ENCODE measurements around the gene GAD1.

GAD1 gene

DNA sequence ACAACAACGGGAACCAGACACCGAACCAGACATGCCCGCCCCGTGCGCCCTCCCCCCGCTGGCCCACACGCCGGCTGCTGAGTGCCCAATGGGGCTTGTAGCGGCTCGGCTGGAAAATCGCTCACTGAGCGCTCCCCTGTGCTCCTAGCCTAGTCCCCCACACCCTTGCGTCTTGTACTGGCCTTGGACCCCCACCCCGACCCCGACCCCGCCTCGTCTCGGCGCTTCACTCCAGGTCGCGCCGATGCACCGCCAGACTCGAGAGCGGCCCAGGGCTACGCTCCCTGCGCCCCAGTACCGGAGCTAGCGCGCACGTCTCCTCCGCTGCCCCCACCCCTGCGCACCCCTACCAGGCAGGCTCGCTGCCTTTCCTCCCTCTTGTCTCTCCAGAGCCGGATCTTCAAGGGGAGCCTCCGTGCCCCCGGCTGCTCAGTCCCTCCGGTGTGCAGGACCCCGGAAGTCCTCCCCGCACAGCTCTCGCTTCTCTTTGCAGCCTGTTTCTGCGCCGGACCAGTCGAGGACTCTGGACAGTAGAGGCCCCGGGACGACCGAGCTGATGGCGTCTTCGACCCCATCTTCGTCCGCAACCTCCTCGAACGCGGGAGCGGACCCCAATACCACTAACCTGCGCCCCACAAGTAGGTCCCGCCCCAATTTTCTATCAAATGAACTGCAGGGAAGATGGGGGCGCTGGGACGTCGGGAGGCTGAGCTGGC, 1.5 kb downstream of the GAD1 start:
- DNase-seq: no peak

DNA sequence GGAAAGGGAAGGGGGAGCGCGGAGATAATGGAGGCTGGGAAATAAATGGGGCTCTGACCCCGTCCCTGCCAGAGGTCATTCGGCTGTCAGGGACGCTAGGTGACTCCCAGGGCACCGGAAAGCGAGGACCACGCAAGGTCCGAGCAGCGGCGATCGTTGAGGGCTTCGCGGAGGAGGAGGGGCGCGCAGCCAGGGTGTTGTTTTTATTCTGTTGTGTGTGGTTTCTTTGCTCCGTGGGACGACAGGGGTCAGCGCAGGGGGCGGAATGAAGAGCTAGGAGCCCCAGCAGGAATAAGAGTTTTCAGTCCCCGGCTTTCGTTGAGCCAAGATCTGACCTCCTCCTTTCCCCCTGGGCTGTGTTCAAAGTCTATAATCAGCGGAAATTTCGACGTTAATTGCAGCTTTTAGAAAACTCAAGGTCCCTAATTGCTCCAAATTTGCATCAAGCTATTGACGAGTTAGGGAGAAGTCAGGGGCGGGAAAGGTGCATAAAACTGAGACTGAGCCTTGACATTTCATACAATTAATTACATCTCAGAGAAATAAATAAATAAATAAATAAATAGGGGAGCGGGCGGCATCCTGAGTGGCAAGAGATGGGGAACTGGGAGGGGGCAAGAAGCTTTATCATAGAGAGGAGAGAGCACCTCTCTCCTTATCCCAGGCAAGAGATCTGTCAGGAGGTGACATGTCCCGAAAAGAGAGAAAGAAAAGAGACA, 2.2 kb downstream of the GAD1 start:
- DNase-seq: no peak

DNA sequence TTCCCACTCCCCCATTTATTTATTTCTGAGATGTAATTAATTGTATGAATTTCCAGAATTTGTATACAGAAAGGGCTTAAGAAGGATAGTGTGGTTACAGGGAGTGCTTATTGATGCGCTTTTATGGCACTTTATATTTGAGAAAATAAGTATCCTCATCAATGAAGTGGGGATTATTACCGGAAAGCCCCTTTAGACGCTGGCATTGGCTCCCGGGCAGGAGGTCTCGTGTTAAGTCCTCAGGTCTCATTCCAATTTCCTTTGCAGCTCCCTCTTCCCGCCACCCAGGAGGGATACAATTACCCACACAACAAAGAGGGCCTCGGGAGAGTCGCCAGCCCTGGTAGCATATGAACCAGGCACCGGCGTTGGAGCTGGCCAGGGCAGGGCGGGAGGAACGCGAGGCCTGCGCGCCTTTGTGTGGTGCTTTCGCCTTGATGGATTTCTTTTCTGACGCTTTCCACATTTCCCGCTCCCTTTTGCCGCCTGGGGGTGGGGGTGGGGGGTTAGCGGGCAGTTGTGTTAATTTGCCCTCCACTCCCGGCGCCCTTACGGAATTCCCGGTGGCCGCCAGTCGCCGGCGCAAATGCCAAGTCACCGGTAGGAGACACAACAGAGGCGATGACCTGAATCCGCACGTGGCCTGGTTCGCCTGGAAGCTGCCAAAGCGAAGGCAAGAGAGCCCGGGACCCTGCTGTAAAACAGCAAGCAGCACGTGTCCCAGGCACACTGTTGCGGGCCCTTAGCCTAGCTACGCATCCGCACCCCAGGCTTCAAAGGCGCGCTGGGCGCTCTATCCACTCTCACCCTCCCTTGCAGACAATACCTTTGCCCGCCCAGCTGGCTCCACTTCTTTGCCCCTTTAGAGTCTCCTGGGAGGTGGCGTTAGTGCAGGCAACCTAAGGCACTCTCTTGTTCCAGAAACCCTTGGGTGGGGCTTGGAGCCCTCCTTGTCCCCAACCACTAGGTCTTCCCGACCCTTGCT, 3.3 kb downstream of the GAD1 start:
- DNase-seq: no peak

DNA sequence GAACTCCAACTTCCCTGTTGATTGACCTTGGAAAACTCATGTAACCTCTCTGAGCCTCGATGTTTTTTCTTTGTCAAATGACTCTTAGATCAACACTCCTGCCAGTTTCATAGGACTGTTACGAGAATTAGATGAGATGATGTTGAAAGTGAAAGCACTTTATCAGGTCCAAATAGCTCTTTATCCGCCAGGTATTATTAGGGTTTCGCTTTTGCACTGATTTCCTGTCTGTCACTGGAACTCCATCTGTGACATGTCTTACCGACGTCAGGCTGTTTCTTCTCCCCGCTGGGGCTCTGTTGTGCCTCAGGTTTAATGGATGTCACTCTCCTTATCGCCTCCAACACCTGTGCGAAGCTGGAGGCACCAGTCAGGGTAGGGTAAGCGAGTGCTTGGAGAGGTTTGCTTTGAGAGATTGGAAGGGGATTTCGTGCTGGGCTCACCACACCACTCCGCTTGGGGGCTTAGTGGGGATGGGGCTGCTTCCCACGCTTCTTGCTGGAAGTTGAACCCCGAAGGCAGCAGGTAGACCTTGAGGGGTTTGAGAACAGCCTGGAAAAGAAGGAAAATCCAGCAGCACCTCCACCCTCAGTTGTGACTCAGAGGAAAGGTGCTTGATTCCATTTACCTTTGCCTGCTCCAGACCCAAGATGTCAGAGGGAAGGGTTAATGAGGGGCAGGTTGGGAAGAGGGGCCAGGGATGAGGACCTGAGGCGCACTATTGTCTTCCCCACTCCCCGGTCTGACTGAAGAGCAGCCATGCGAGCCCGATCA, 4.3 kb downstream of the GAD1 start:
- no peak for DNase-seq

DNA sequence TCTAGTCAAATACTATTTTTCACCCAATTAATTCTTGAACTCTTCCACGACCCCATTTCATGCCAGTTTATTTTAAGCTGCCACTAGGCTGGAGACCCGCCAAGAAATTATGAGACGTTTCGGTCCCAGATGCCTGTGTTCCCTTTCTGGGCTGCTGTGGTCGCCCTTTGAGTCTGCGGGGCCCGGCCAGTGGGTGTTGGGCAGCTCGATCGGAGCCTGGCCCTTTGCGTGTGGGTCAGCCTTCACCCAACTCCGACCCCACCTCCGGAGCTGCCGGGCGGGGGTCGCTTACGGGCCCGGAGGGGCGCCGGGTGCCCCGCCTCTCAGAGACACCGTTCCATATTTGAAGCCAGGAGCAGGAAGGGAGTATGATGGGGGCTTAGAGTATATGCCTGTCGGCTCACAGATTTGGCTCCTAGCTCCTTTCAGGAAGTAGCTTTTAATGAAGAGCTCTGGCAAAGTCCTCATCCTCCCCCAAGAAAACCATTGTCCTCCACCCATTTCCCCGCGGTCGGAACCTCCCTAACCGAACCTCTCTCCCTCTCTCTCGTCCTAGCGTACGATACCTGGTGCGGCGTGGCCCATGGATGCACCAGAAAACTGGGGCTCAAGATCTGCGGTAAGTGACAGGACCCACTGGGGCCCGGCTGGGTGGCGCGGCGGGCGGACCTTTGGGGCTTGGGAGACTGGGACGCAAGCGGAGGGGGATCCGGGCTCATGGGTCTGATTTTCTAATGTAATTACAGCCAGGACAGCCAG, 5.0 kb downstream of the GAD1 start:
- no peak for DNase-seq

DNA sequence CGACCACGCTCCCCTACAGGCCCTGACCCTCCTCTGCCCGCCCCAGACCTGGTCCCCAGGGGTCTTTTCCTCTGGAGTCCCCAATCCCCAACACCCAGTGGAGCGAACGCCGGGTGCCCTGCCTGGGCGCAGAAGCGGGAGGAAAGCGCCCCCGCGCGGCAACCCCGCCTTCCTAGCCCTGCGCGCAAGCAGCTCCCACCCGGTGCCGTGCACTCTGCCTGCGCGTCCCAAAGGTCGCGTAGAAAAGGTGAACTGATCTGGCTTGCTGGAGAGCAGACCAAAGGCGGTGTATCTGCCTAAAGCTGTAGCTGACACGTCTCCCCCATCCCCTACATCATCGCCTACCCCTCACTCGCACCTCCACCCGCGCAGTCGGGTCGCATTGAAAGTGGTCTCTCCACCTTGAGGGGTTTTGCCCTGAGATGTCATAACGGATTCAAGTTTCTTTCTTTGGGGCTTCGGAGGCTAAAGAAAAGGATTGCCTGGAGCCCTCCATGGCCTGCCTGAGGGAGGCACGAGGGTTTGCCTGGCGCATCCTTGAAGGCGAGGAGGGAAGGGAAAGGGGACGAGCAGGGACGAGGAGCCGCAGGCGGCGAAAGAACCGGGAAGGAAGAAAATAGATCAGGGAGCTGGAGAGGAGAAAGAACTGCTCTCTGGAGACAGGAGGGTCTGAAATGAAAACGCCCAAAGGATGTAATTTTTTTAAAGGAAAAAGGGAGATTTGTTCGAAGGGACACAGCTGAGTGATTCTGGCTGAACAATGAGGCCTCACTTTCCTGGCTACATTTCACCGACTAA, 5.8 kb downstream of the GAD1 start:
- no peak for DNase-seq

DNA sequence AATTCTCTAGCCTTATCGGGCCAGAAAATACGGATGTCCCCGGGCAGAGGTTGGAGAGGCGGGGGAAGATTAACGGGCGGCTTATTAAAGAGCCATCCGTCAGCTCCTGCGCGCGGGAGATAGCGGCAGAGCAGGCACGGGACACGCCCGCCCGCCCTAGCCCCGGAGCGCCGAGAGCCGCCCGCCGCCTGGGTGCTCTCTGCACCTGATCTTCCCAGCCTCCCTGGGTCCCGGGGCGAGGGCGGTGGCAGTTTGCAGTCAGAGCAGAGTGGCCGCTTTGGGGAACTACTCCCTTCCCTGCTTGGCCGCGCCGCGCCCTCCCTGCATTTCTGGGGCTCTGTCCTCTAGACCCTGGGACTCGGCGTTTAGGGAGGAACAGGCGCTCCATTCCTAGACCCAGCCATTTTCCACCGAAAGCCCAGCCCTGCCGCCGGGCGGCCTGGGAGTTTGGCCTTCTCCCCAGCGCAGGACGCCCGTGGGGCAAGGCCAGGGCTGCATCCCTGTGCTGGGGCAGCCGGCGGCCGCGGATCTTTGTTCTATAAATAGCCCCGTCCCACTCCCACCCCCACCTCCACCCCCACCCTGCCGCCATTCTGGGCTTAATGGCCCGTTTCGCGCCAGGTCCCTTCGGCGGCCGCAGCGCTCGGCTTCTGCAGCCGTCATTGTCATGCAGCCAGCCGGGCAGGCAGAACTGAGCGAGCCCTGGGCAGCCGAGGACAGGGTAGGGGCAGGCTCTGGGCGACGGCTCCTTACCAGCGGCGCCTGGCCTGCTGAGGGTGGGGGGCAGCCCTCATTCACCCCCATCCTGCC, 6.6 kb downstream of the GAD1 start:
- DNase-seq: no peak

DNA sequence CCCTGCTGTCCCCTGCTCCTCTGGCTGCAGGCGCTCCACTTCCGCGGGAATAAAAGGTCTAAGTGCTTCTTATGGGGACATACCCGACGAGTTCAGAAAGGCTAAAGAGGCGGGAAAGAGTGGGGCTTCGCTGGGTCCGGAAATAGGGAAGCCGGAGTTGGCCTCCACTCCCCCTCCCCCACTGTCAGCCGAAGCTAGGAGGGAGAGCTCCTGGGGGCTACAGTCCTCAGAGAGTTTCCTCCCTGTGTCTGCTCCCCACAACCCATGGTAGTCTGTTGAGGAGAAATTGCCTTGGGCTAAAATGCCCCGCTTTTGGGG, 7.2 kb downstream of the GAD1 start:
- DNase-seq: no peak

DNA sequence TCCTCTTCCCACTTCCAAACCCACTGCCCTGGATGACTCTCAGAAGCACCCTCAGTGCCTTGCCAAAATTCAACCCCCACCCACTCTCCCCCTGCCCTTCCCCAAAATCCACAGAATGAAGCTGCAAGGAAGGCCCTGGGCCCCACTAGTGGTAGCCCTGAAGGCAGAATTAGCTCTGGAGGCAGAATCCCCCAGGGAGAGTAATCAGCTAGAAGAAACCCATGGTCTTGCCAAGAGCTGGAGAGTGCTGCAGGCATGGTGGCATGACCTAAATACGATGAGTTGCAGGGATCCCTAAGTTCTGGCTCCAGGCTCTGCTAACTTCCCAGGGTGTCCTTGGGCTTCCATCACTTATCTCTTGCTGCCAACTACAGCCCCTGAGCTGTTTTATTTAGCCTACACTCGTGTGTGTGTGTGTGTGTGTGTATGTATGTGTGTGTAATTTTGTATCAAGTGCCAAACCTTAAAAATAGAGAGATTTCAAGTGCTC, 7.9 kb downstream of the GAD1 start:
- DNase-seq: no peak

DNA sequence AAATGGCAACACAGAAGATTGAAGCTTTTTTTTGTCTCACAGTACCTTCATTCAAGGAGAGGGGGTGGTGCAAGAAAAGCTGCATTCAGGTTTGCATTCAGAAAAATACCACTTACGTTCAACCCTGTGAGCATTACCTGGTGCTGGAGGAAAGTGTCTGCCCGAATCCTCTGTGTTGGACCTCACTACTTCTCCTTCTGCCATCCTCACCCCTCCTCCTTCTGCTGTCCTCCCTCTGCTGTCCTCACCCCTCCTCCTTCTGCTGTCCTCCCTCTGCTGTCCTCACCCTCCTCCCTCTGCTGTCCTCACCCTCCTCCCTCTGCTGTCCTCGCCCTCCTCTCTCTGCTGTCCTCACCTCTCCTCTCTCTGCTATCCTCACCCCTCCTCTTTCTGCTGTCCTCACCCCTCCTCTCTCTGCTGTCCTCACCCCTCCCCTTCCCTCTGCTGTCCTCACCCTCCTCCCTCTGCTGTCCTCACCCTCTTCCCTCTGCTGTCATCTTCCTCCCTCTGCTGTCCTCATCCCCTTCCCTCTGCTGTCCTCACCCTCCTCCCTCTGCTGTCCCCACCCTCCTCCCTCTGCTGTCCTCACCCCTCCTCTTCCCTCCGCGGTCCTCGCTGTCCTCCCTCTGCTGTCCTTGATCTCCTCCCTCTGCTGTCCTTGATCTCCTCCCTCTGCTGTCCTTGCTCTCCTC, 11.3 kb downstream of the GAD1 start:
- no peak for DNase-seq

DNA sequence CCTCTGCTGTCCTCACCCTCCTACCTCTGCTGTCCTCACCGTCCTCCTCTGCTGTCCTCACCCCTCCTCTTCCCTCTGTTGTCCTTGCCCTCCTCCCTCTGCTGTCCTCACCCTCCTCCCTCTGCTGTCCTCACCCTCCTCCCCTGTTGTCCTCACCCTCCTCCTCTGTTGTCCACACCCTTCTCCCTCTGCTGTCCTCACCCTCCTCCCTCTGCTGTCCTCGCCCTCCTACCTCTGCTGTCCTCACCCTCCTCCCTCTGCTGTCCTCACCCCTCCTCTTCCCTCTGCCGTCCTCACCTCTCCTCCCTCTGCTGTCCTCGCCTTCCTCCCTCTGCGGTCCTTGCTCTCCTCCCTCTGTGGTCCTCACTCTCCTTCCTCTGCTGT, 11.8 kb downstream of the GAD1 start:
- DNase-seq: no peak

DNA sequence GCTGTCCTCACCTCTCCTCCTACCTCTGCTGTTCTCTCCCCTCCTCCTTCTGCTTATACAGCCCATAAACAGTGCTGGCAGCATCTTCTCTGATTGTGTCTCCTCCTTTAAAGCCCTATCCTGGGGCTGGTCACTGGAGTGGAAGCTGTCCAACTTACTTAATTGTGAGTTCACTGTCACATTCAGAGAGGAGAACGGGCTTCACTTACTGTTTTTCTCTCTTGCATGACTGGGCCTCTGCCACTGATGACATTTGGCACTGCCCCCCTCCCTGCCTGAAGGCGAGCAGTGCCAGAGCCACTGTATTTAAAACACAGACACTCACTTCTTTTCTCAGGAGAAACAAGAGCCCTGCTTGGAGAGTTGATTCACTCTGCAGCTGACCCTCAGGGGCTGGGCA, 12.3 kb downstream of the GAD1 start:
- no peak for DNase-seq

DNA sequence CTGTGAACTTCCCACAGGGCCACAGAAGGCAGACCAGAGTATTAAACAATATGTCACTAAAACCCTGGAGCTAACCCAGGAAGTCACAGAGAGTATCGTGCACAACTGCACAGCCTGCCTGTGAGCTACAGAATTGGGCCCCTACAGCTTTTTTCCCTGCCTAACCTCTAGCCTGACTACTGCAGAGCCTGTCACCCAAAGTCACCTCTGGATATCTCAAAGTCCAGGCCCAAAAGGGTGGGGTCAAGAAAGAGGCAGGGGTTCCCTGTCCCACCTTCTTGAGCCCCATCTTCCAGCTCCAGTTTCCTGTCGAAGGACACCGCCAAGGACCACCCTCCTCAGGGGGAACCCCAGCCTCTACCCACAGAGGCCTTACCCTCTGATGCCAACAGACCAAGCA, 13.5 kb downstream of the GAD1 start:
- no peak for DNase-seq

DNA sequence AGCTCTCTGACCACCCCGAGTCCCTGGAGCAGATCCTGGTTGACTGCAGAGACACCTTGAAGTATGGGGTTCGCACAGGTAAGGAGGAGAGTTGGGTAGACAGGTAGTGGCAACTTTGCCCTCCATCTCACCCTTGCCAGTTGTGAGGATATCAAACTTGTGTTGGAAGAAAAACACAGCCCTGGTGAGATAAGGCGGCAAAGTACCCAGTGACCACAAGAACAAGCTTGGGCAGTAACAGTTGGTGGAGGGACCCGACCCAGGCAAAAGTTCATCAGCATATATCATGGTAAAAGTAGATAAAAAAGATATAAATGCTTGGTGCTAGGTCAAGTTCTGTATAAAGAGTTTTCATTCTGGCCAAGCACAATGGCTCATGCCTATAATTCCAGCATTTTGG, 14.4 kb downstream of the GAD1 start:
- DNase-seq: no peak

DNA sequence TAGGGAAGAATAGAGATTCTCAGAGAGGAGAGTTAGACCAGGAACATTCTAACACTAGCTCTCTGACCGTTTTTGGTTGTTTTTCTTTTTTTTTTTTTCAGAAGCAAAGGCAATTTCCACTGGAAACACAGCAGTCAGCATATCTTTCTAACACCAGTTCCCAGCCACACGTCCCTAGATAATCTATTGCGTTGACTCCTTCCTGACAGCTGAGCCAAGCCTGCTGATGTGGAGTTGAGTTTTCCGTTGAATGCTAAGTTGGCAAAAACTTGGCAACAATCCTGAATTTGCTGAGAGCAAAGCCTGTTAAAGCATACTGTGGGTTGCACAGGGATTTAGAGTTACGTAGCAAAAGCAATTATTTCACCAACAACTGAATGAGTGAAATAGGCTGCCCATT, 19.3 kb downstream of the GAD1 start:
- DNase-seq: no peak

DNA sequence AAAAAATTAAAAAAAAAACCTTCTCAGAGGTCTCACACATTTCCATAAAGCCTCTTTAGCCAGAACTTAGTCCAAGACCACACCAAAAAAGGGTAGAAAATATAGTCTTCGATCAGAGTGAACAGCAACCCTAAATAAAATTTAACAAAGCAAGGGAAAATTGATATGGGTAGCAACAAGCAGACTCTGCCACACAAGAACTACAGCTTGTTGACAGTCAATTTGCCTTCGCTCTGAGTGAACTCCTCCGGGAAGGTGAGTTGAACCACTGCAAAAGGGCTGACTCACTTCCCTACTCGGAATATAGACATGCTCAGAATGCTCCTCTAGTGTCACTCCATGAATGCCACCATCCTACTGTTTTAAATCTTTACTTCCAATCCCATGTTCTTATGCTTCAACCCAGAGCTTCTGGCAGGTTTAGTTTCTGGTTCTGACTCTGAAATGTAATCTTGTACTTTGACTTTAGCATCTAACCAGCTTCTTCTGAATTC, 24.1 kb downstream of the GAD1 start:
- DNase-seq: no peak

DNA sequence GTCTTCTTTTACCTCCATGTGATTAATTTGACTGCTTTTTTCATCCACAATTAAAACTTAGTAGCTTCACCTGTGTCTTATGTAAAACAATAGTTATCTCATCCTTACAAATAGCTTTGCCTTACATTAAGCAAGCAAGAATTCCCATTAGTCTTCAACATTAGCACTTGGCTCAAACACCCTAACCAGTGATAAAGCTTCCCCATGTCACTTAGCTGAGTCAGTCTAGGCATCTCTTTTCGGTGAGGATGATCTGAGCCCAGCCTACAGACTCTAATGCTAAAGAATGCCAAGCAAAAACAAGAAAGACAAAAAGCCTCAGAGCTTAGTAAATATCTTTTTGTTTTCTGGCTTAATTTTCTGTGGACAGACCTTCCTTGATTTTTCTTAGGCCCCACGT, 26.1 kb downstream of the GAD1 start:
- DNase-seq: no peak

DNA sequence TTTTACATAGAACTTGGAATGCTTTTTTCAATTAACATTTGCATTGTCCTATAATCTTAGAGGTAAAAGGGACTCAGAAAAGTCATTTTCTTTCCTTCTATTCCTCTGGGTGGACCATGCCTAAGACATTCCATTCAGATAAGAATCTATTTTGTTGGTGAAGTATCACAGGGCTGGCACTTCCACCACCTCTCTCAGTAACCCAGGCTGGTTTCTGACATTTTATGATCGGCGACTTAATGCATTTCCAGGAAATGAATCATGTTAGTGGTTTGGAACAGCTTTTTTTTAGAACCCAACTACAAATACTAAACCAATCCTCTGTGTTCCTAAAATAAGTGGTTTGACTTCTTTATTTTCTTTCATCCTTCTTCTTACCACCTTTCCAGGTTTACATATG, 27.0 kb downstream of the GAD1 start:
- no peak for DNase-seq

DNA sequence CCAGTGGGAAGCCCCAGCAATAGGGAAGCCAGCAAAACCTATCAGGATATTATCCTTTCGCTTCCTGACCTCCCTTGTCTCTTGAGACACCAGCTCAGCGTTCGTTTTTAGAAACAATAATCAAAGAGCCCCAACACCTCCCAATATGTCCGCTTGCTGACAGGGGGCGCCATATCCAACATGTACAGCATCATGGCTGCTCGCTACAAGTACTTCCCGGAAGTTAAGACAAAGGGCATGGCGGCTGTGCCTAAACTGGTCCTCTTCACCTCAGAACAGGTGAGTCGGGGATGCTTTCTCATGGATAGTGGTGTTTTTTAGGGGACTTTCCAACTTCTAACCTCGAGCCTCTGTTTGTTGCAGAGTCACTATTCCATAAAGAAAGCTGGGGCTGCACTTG, 28.7 kb downstream of the GAD1 start:
- no peak for DNase-seq

DNA sequence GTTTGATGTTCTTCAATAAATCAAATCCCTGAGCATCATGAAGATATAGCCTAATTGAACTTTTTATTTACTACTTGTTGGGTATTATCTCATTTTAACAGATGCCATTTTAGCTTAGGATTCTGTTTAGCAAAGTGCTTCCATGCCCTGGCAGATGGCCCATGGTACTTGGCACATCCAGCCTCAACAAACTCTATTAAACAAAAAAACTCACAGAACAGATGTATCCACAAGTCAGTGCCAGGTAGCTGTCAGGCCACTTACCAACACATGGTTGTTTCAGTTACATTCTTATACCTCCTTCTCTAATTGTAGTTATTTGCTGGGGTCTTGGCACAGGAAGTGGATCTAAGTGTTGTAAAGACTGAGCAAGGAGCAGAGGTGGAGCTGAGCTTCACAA, 29.6 kb downstream of the GAD1 start:
- DNase-seq: no peak
